Measurements from ENCODE around the gene CELSR1. TPM values are rescaled to one million over a fixed set of nuclear protein-coding genes. Genes with fewer than 3 reads are reported as not detected.

Gene CELSR1
- total RNA-seq, 2 experiments from 2014 or later: 0.04 to 0.14 TPM

- no peaks in the 10 kb centered on the region for H3K27me3 Mint-ChIP-seq
- no peak for DNase-seq
- H3K27ac Mint-ChIP-seq: no peak overlapping the region
- H3K36me3 Mint-ChIP-seq: no peaks in the 10 kb centered on the region
- no peaks in the 10 kb centered on the region for H3K4me1 Mint-ChIP-seq
- no peak overlapping the region for H3K4me3 Mint-ChIP-seq
- no peaks in the 10 kb centered on the region for H3K9me3 Mint-ChIP-seq
Measured at GRCh38 chr22:46442217-46442853, 95.1 kb downstream of the CELSR1 start.

DNA sequence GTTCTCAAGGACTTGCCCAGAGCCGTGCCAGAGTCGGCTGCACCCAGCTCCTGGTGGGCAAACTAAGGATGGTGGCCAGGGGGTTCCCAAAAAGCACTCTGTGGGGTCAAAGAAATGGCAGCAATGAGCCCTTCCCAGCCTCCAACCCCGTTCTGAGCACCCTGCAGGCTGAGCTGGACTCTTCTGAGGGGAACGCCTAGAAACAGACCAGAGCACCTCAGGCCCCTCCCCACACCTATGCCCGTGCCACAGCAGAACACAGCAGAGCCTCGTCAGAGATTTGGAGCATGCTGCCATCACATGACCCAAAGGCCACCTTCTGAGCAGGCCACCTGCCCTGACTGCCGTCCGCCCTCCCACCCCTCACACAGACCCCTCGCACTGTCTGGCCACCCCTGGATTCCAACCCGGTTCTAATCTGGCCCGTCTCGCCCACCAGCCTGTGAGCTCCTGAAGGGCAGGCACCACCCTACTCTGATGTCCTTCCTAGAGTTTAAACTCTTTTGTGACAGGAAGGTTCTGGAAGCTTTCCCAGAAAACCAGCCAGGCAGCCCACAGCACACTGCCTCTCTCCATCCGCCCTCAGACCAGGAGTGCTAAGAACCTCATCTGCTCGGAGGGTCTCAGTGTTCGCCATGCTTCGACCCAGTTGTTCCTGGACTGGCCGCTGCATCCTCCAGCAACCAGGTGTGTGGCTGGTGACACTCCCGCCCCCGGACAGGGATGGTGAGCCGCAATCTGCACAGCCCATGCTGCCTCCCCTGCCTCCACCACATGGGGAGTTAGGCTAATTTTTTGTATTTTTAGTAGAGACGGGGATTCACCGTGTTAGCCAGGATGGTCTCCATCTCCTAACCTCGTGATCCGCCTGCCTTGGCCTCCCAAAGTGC lies 97.6 kb downstream of the CELSR1 start:
- H3K9me3 Mint-ChIP-seq: no peaks in the 10 kb centered on the region
- DNase-seq: no peak
- no peak overlapping the region for H3K27ac Mint-ChIP-seq
- no peaks in the 10 kb centered on the region for H3K4me1 Mint-ChIP-seq
- H3K36me3 Mint-ChIP-seq: no peaks in the 10 kb centered on the region
- H3K4me3 Mint-ChIP-seq: no peak overlapping the region
- H3K27me3 Mint-ChIP-seq: no peaks in the 10 kb centered on the region

DNA sequence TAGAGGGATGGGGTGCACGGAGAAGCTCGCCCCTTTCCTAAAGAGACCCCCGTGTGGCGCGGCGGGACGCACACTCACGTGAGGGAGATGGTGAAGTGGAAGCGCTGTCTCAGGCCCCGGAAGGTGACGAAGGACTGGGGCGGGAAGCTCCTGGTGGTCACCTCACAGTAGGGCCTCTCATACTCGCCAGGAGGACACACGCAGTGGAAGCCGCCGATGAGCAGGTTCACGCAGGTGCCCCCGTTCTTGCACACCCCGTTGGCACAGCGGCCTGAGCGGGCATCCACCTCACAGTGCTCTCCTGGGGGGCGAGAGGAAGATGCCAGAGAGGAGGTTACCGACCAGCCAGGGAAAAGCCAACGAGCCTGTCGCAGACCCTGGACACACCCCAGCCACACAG lies 98.3 kb downstream of the CELSR1 start:
- Mint-ChIP-seq H3K9me3 (no peaks in the 10 kb centered on the region), H3K4me1 (no peaks in the 10 kb centered on the region), H3K27ac (no peak overlapping the region), H3K36me3 (no peaks in the 10 kb centered on the region), H3K4me3 (no peak overlapping the region), H3K27me3 (no peaks in the 10 kb centered on the region)
- DNase-seq: no peak

- no peak overlapping the region for H3K4me3 Mint-ChIP-seq
- H3K27ac Mint-ChIP-seq: no peak overlapping the region
- no peaks in the 10 kb centered on the region for H3K27me3 Mint-ChIP-seq
- no peaks in the 10 kb centered on the region for H3K36me3 Mint-ChIP-seq
- no peaks in the 10 kb centered on the region for H3K9me3 Mint-ChIP-seq
- DNase-seq: no peak
- no peaks in the 10 kb centered on the region for H3K4me1 Mint-ChIP-seq
Measured at GRCh38 chr22:46437671-46438440, 99.6 kb downstream of the CELSR1 start.

GRCh38 chr22:46436595-46437175 lies 100.7 kb downstream of the CELSR1 start:
- Mint-ChIP-seq H3K9me3 (no peaks in the 10 kb centered on the region), H3K4me1 (peaks cover 10% of the 10 kb centered on the region), H3K27ac (no peak overlapping the region), H3K36me3 (no peaks in the 10 kb centered on the region), H3K4me3 (no peak overlapping the region), H3K27me3 (no peaks in the 10 kb centered on the region)
- DNase-seq: no peak

- Mint-ChIP-seq H3K27me3 (no peaks in the 10 kb centered on the region), H3K4me1 (peaks cover 10% of the 10 kb centered on the region), H3K4me3 (no peak overlapping the region), H3K9me3 (no peaks in the 10 kb centered on the region), H3K27ac (peak overlapping the region; percentile 69), H3K36me3 (no peaks in the 10 kb centered on the region)
- no peak for DNase-seq
Measured at GRCh38 chr22:46433318-46433717, 104.1 kb downstream of the CELSR1 start.

- peak; percentile 20 for DNase-seq
- Mint-ChIP-seq H3K9me3 (no peaks in the 10 kb centered on the region), H3K27me3 (no peaks in the 10 kb centered on the region), H3K4me3 (peak overlapping the region; percentile 78), H3K36me3 (no peaks in the 10 kb centered on the region), H3K27ac (peak overlapping the region; percentile 91), H3K4me1 (peaks cover 10% of the 10 kb centered on the region)
Measured at GRCh38 chr22:46432164-46433068, 105.0 kb downstream of the CELSR1 start.

DNA sequence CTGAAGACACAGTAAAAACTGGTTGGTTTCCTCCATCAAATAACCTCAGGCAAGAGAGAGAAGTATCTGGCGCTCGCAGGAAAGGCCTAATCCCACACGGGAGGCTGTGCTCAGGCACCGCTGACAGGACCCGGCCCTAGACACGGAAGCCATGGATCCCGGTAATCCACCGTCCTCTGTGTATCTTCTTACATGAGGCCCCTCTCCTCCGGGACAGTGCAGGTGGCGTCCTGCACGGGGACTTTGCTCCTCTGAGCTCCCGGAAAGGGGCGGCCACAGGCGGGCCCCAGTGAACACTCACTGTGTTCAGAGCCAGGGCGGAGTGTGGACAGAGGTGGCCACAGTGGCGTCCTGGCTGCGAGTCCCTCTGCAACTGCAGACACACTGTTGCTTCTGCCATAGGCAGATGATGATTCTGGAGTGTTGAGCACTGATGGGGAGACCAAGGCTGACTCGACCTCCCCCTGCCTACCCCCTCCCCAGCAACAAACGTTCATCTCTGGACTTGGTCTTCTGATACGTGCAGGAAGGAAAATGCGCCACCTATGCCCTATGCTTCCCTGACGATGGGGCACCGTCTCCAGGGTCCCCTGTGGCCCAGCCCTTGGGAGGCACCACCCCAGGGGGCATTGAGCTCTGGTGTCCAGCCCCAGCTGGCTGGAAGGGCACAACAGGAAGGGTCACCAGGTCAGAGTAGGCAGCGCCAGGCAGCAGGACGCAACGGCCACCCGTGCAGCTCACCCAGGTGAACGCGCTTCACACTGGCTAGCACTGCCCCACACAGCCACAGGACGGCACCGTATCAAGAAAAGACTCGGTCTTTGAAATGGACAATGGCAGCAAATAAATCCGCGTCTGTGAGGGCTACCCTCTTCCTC lies 106.2 kb downstream of the CELSR1 start:
- Mint-ChIP-seq H3K36me3 (no peaks in the 10 kb centered on the region), H3K4me3 (no peak overlapping the region), H3K27me3 (no peaks in the 10 kb centered on the region), H3K4me1 (peaks cover 12% of the 10 kb centered on the region), H3K27ac (no peak overlapping the region), H3K9me3 (no peaks in the 10 kb centered on the region)
- no peak for DNase-seq

DNA sequence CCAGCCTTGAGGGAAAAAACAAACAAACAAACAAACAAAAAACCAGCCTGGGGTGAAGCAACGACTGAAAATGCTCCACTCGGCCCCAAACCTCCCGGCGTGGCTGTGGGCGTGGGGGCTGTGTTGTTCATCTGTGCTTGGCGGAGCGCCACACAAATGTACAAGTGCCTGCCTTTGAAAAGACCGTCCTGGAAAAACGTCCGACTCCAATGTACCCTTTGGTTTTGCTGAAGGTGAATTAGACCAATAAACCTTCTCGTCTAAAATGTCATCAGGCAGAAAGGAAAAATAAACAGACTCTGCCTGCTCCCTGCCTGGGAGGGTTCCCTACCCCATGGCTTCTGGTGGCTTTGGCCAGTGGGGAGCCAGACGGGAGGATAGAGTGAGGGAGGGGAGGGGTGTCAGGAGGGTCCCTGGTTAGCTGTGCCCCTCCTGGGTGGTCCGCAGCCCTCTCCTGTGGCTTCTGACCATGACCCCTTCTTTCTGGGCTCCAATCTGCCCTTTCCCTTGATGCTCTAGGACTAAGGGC lies 108.0 kb downstream of the CELSR1 start:
- Mint-ChIP-seq H3K36me3 (no peaks in the 10 kb centered on the region), H3K4me3 (no peak overlapping the region), H3K27me3 (no peaks in the 10 kb centered on the region), H3K27ac (no peak overlapping the region), H3K4me1 (peaks cover 13% of the 10 kb centered on the region), H3K9me3 (peaks cover 4% of the 10 kb centered on the region)
- DNase-seq: no peak

- H3K4me1 Mint-ChIP-seq: peaks cover 13% of the 10 kb centered on the region
- H3K27me3 Mint-ChIP-seq: no peaks in the 10 kb centered on the region
- no peak overlapping the region for H3K27ac Mint-ChIP-seq
- no peaks in the 10 kb centered on the region for H3K36me3 Mint-ChIP-seq
- no peak for DNase-seq
- no peak overlapping the region for H3K4me3 Mint-ChIP-seq
- peaks cover 4% of the 10 kb centered on the region for H3K9me3 Mint-ChIP-seq
Measured at GRCh38 chr22:46428602-46429324, 108.7 kb downstream of the CELSR1 start.

DNA sequence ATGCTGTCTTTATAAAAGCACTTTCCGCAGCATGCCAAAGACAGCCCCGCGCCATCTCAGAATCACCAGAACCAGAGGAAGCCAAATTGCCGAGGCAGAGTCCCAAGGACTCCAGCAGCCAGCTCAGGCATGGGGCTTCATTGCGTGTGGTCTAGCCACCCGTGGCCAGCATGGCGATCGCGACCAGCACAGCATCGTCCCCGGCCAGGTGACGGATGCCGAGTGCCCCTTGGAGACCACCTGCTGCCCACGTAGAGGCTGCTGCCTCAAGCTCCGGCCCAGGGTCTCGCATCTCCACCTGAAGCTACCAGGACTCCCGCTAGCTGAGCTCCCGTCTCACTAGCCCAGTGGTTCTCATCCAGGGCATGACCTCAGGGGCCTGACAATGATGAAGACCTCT lies 109.2 kb downstream of the CELSR1 start:
- DNase-seq: no peak
- H3K4me1 Mint-ChIP-seq: peaks cover 13% of the 10 kb centered on the region
- H3K27me3 Mint-ChIP-seq: no peaks in the 10 kb centered on the region
- no peak overlapping the region for H3K27ac Mint-ChIP-seq
- no peaks in the 10 kb centered on the region for H3K36me3 Mint-ChIP-seq
- H3K4me3 Mint-ChIP-seq: no peak overlapping the region
- peaks cover 4% of the 10 kb centered on the region for H3K9me3 Mint-ChIP-seq

DNA sequence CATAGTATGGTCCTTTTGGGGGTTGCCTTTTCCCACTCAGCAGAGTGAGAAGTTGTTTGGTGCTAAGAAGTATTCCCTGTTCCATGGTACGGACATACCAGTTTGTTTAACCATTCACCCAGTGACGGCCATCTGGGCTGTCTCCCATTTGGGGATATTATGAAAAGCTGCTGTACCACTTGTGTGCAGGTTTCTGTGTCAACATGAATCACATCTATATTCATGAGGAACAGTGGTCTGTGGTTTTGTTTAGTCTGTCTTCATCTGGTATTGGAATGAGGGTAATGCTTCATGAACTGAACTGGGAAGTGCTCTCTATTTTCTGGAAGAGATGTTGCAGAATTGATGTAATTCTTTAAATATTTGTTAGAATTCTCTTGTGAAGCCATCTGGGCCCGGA lies 112.4 kb downstream of the CELSR1 start:
- Mint-ChIP-seq H3K9me3 (peaks cover 4% of the 10 kb centered on the region), H3K27me3 (no peaks in the 10 kb centered on the region), H3K27ac (no peak overlapping the region), H3K4me1 (peaks cover 2% of the 10 kb centered on the region), H3K36me3 (no peaks in the 10 kb centered on the region), H3K4me3 (no peak overlapping the region)
- no peak for DNase-seq

DNA sequence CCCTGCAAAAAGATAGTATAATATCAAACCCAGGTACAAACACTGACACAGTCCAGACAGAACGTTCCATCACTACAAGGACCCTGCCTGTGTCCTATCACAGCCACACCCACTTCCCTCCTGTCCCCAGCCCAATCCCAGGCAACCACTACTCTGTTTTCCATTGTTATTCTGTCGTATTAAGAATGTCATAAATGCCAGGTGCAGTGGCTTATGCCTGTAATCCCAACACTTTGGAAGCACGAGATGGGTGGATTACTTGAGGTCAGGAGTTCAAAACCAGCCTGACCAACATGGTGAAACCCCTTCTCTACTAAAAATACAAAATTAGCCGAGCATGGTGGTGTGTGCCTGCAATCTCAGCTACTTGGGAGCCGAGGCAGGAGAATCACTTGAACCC lies 112.9 kb downstream of the CELSR1 start:
- no peak for DNase-seq
- H3K36me3 Mint-ChIP-seq: no peaks in the 10 kb centered on the region
- H3K27ac Mint-ChIP-seq: no peak overlapping the region
- H3K4me1 Mint-ChIP-seq: peaks cover 2% of the 10 kb centered on the region
- peaks cover 4% of the 10 kb centered on the region for H3K9me3 Mint-ChIP-seq
- no peak overlapping the region for H3K4me3 Mint-ChIP-seq
- no peaks in the 10 kb centered on the region for H3K27me3 Mint-ChIP-seq

Data from activated naive CD8-positive, alpha-beta T cell treated with anti-CD3 and anti-CD28 coated beads for 36 hours (primary cell).